Effector CD8-positive, alpha-beta T cell (primary cell): ENCODE results near the gene RHOJ.
"Not testable (repeated sequence)": the region's sequence is repeated elsewhere in the genome, so short reads cannot be mapped to it uniquely, and the experiment has no call there.

ENCODE experiments used
- DNase-seq: peaks from one replicate; lab custom pipeline; 2025; lab: John Stamatoyannopoulos, UW
- total RNA-seq, 4 experiments: gene quantifications; one replicate each; lab custom pipeline; 2026; lab: John Stamatoyannopoulos, UW

RHOJ gene
- total RNA-seq, result 0 to 0.09 (median 0) reads per million in 4 experiments

DNA sequence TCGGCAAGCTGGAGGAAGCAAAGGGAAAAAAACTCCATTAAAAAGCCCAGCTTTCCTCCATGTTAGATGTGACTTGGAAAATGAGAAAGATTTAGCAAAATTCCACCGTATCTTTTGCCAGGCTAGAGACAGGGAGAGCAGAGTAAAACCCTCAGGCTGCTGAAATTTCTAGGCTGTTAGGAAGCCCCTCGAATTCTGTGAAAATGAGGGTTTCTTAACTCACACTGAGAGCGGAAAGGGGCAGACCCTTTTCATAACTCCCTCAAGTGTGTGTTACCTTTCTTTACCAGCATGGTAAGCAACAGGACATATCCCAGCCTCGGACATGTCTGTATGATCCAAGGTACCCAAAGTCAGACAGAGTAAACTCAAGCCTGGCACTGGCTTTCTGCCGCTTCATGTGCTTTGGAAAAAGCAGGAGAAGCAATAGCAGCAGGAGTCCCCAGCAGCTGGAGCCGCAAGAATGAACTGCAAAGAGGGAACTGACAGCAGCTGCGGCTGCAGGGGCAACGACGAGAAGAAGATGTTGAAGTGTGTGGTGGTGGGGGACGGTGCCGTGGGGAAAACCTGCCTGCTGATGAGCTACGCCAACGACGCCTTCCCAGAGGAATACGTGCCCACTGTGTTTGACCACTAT lies at the start of gene RHOJ:
TSS of gene RHOJ (plus strand) at position 37 of the 637 bp plus-strand sequence. CDS start at position 464, 427 bp downstream.
- DNase-seq, result no peak

DNA sequence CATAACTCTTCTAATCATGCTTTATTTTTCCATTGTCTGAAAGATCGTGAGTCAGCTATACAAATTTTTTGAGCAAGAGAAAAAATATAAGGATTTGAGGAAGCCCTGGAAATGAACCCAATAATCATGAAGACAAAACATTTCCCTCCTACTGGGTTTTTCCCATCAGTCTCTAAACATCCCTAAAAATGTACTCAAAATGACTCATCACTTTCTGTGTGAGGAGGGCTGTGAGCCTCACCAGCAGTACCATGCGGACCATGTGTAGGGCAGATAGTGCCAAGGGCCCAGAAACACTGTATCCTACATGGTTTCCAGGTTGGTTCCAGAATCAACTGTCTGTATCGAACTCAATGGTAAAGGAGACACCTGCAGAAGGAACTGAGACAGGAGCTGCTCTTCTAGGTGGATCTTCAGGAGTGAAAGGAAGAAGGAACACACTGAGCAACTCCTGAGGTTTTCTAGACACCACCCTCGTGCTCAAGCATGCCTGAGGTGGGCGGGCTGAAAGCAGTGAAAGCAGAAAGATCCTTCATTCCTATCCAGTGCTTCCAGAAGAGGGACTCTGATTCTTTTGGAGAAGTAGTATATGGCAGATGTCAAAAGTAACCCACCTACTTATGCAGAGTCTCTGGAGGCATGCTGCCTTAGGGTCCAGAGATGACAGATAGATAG lies 48.6 kb upstream of the RHOJ start:
- no peak for DNase-seq

DNA sequence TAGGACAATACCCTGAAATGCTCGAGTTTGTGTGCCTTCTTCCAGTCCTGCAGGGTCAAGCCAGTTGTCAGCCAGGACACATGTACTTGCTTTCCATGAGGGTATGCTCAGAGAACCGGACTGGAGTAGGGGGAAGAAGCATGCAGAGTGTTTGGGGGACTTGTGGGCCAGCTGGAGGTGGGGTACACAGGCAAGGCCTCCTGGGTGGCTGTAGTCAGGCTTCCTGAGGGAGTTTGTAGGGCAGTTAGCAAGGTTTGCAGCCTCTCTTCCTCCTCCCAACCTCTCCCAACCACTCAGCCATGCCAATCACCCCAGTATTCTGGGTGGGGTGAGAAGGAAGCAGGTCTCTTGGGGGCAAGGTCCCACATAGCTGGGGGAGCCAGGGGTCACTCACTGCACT lies 47.0 kb upstream of the RHOJ start:
- DNase-seq, result no peak

DNA sequence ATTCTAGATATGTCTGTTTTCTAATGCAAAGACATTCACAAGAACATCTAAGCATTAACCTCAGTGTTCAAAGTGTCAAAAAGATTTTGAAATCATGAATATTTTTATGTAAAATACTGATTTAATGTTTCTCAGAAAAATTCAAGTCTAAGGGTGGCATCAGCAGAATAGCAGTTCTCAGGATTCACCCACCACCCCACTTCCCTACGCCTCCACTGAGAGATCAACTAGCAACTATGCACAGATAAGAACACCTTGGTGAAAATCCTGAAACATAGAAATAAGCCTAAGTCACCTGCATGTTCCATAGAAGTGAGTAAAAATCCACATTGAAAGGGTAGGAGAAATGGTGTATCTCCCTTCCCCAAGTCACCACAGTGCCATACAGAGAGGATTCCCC lies 40.9 kb upstream of the RHOJ start:
- DNase-seq, result no peak

GRCh38 chr14:63164108-63164683 lies 40.0 kb upstream of the RHOJ start:
- no peak for DNase-seq

DNA sequence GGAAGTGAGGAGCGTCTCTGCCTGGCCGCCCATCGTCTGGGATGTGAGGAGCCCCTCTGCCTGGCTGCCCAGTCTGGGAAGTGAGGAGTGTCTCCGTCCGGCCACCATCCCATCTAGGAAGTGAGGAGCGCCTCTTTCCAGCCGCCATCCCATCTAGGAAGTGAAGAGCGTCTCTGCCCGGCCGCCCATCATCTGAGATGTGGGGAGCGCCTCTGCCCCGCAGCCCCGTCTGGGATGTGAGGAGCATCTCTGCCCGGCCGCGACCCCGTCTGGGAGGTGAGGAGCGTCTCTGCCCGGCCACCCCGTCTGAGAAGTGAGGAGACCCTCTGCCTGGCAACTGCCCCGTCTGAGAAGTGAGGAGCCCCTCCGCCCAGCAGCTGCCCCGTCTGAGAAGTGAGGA lies 39.0 kb upstream of the RHOJ start:
- DNase-seq, result not testable (repeated sequence)

DNA sequence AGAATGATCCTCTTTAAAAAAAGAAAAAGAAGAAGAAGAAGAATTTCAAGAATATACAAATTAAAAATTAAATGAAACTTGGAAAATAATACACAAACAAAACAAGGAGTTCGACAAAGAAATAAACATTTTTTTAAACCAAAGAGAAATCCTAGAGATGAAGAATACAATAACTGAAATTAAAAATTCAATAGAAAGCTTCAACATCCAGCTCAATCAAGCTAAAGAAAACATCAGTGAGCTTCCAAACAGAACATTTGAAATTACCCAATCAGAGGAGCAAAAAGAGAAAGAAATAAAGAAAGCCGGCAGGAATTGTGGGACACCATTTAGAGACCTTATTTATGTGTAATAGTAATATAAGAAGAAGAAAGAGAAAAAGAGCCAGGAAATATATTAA lies 37.2 kb upstream of the RHOJ start:
- DNase-seq, result no peak

DNA sequence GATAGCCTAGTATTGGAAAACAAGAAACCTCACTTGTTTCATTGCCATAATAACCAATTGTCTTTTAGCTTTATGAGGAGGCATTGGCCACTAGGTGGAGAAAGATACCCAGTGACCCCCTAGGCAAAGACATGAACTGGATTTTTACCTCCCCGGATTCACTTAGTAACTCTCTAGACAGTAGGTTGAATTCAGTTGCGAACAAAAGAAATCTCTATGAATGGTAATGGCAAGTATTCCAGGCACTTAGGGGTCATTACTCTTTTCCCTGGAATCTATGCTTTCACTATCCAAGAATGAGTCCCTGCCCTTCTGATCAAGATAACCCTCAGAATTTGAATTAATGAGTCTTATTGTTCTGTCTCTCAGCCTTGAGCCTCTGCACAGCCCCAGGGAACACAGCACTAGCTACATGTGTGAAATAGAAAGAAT lies 29.5 kb upstream of the RHOJ start:
- no peak for DNase-seq

- DNase-seq, result no peak
Measured at GRCh38 chr14:63175531-63175930, 28.7 kb upstream of the RHOJ start.

- no peak for DNase-seq
Measured at GRCh38 chr14:63178912-63179311, 25.3 kb upstream of the RHOJ start.

- DNase-seq, result no peak
Measured at GRCh38 chr14:63179383-63179782, 24.9 kb upstream of the RHOJ start.

DNA sequence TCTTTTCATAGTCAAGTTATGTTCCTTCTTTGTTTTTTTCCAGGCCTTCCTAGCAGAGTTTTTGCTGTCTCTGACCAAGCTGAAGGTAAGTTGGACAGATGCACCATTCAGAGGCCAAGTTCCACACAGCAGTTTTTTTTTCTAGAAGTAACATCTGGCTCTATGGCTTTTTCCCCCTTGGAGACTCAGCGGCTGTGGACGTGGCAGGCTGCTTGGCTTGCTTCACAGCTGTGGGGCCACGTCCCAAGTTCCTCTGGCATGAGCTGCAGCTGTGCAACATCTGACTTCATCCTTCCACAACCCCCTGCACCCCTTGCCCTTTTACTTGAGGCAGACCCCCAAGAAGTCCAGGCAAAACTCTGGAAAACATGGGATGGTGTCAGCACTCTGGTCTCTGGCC lies 24.2 kb upstream of the RHOJ start:
- no peak for DNase-seq

- no peak for DNase-seq
Measured at GRCh38 chr14:63182968-63183367, 21.3 kb upstream of the RHOJ start.

- DNase-seq, result no peak
Measured at GRCh38 chr14:63186453-63186852, 17.8 kb upstream of the RHOJ start.

GRCh38 chr14:63191211-63191610 lies 13.0 kb upstream of the RHOJ start:
- no peak for DNase-seq

GRCh38 chr14:63192085-63192484 lies 12.2 kb upstream of the RHOJ start:
- DNase-seq, result no peak

DNA sequence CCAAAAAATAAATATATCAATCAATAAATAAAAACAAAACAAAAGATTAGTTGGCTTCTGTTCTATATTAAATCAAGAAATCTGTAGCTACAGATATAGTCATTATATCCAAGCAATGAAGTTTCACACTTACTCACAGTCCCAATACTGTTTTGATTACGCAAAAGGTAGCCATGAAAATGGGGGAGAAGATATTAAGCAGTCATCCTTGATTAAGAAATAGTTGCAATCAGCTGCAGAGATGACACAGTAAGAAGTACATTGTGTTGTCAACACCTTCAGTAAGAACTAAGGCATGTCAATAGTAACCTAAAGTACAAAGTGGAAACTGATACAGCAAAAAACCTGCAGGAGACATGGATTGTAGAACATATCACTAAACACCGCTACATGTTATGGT lies 11.0 kb upstream of the RHOJ start:
- no peak for DNase-seq

DNA sequence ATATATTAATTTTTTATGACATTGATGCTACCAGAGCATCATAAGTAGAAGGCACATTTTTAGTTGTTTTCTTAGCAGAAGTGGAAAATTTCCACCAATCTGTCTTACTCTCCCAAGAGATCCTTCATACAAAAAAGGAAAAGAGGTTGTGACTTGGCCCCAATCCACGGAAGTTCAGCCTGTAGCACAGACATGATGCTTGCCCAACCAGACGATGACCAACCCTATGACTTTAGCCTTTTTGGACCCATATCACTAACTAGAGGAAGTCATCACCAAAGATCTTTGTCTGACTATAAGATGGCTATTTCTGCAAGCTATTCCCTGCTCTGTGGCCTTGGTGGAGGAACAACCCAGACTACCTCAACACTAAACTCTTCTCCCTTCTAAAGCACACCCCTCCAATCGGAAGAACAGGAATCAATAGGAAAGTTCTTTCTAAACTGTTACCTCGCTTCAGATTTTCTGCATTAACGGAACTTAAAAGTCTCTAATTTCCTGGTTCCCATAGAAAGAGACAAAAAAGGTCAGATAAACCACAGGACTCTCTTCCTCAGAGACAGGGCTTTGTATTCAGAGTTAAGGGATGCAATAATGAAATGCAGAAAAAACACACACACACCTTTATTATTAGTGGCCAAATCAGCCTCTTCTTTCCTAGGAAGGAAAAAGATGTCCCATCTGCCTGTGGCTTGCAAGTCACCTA lies 4.1 kb upstream of the RHOJ start:
- DNase-seq, result no peak

GRCh38 chr14:63200767-63201166 lies 3.5 kb upstream of the RHOJ start:
- DNase-seq, result no peak

DNA sequence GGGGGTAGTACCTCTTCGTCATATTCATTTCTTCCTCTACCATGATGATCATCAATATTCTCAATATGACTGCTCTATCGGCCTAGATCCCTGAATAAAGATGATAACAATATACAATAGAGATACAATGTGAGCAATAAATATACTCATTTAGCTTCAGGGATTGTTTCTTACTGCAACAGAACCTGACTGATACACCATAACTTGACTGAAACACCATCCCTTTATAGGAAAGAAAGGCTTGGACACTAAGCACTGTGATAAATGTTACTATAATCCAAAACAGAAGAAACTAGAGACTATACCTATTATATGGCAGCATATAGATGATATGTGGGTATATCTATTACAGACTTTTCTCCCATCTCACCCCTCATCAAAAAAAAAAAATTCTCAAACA lies 1.2 kb upstream of the RHOJ start:
- DNase-seq, result no peak

- DNase-seq, result no peak
Measured at GRCh38 chr14:63203618-63204406, 431 bp upstream of the RHOJ start.

DNA sequence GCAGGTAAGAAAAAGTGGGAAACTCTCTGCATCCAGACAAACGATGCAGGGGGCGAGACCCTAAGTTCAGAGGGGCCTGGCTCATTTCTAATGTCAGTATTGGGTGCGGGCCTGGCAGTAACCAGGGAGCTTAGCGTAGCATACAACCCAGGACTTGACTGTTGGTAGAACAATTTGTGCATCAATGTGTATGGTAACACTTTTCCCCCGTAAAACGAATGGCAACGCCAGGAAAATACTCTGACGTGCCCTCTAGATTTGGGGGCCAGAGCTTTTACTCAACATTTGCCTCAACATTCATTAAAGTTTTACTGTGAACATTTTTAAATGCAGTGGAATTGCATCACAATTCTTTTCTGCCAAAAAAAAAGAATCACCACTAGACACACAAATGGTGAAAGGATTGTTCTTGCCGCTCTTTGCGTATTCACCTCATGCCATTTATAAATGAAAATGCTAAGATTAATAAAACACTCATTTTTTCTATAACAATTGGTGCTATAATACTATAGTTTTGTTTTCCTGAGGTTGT lies 867 bp downstream of the RHOJ start:
- no peak for DNase-seq
